Testis (tissue), 3 donors: Measurements from ENCODE around the gene KIAA0513. TPM values are rescaled to one million over a fixed set of nuclear protein-coding genes. Genes with fewer than 3 reads are reported as not detected.
A peak's percentile ranks its signal among the peaks of the same experiment; 100 is the strongest.

ENCODE experiments used
- DNase-seq: peaks from one replicate; pipeline ENCODE4 v3.0.0-alpha.2; 2019
- H3K27ac ChIP-seq, 2 donors: fragments of 200-600 bp; sonication (generic); one replicate each; pipeline ENCODE4 v1.5.1; 2019
- H3K27me3 ChIP-seq: fragments of 200-600 bp; sonication (generic); one replicate; pipeline ENCODE4 v1.5.1; 2019
- H3K36me3 ChIP-seq: fragments of 200-600 bp; sonication (generic); one replicate; pipeline ENCODE4 v1.5.1; 2017; ENCODE audit warnings: low read depth; ENCODE audit errors: missing control alignments
- H3K4me1 ChIP-seq: fragments of 200-600 bp; sonication (generic); one replicate; pipeline ENCODE4 v1.5.1; 2019
- H3K4me3 ChIP-seq, 2 donors: fragments of 200-600 bp; sonication (generic); one replicate each; pipeline ENCODE4 v1.5.1; 2017 to 2019
- H3K9me3 ChIP-seq: fragments of 200-600 bp; sonication (generic); one replicate; pipeline ENCODE4 v1.5.1; 2017
- CTCF ChIP-seq, 3 experiments: fragments of 450-650 bp in 2 of 3; fragments of 200-600 bp in 1 of 3; sonication (generic) in 1 of 3; IDR thresholded peaks; one replicate each; pipeline ENCODE4 v1.5.1; 2016 to 2019; ENCODE audit warnings: antibody characterized with exemption in 3 of 3, mild to moderate bottlenecking in 2 of 3, moderate library complexity in 1 of 3
- POLR2A ChIP-seq: fragments of 450-650 bp; IDR thresholded peaks from one replicate; pipeline ENCODE4 v1.6.1; 2017; ENCODE audit warnings: antibody characterized with exemption, mild to moderate bottlenecking, moderate library complexity
- WGBS, 2 donors: methylation state at CpG; one replicate each; pipeline ENCODE4 v1.1.5; 2018; 5-methylcytosine and 5-hydroxymethylcytosine counted together
- intact Hi-C: fragments of 100-400 bp; cut with DNase I; formaldehyde crosslinking; loops from one replicate; pipeline ENCODE4 v1.15.1; 2023; ENCODE audit warnings: low total_unique reads
- polyA plus RNA-seq: library from polyadenylated mRNA; stranded (reverse); fragments of 350-450 nt; fragmentation: Illumina TruSeq; extraction: RNeasy Lipid Tissue Mini Kit (QIAGEN cat#74804); gene quantifications from one replicate; pipeline ENCODE4 v1.2.3, GENCODE V29; 2014; ENCODE audit warnings: low read depth, low replicate concordance; ENCODE audit not compliant: insufficient read depth
- total RNA-seq, 2 donors: library from RNA; depleted of rRNA; stranded (reverse); fragments of >200 nt; gene quantifications; one replicate each; pipeline ENCODE4 v1.2.3, GENCODE V29; 2016

The KIAA0513 gene
- total and polyA plus RNA-seq, 3 donors from 2014 or later: 9.8 to 18.7 (median 18.4) TPM

GRCh38 chr16:85048921-85049562 lies 21.4 kb downstream of the KIAA0513 start:
- Histone ChIP-seq H3K27me3 (no peaks in the 10 kb centered on the region), H3K36me3 (no peaks in the 10 kb centered on the region), H3K4me1 (peaks cover 23% of the 10 kb centered on the region), H3K27ac (no peak overlapping the region), H3K4me3 (no peak overlapping the region), H3K9me3 (no peaks in the 10 kb centered on the region)
- peak; percentile 84 for DNase-seq
- intact Hi-C loops: no loop called here
- WGBS, 2 donors: 82 to 86% methylated on average over 9 to 16 of the region's 17 CpGs
- no peak for TF ChIP-seq CTCF (IDR thresholded peaks at IDR 0.05)
- TF ChIP-seq POLR2A: no peak

GRCh38 chr16:85049706-85050305 lies 22.2 kb downstream of the KIAA0513 start:
- H3K27ac ChIP-seq: no peak overlapping the region
- TF ChIP-seq CTCF (IDR thresholded peaks at IDR 0.05) (no peak), POLR2A (no peak)
- no peak for DNase-seq
- no peaks in the 10 kb centered on the region for H3K36me3 ChIP-seq
- peaks cover 26% of the 10 kb centered on the region for H3K4me1 ChIP-seq
- no peak overlapping the region for H3K4me3 ChIP-seq
- intact Hi-C loops: no loop called here
- no peaks in the 10 kb centered on the region for H3K9me3 ChIP-seq
- 91 to 98% methylated on average over 13 to 15 of the region's 15 CpGs for WGBS, 2 donors
- H3K27me3 ChIP-seq: no peaks in the 10 kb centered on the region

DNA sequence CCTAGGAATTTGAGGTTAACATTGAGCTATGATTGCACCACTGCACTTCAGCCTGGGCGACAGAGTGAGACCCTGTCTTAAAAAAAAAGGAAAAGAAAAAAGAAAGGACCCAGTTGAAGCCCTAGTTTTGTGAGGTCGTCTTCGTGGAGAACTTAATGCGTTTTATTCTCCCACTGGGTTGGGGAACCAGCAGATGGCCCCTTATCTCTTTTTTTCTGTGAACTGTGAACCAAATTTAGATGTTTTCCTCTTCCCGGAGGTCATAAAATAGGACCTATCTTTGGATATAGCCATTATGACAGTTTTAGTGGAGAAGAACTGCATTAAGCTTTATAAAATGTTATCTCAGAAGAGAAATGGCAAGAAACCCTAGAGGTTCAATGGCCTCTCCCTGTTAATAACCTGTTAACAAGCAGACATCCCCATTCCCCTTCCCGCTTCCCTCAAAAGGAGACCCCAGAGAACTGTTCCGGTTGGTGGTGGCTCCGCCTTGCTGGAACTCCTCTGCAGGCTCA lies 23.5 kb downstream of the KIAA0513 start:
- no peaks in the 10 kb centered on the region for H3K9me3 ChIP-seq
- peak overlapping the region; percentile 16 to 64 for H3K27ac ChIP-seq
- H3K4me3 ChIP-seq: no peak overlapping the region
- no peak for TF ChIP-seq POLR2A
- no peak for TF ChIP-seq CTCF (IDR thresholded peaks at IDR 0.05)
- peaks cover 40% of the 10 kb centered on the region for H3K4me1 ChIP-seq
- no peaks in the 10 kb centered on the region for H3K36me3 ChIP-seq
- intact Hi-C loops: no loop called here
- H3K27me3 ChIP-seq: no peaks in the 10 kb centered on the region
- no peak for DNase-seq
- WGBS, 2 donors: 47 to 59% methylated on average over 8 of the region's 8 CpGs

DNA sequence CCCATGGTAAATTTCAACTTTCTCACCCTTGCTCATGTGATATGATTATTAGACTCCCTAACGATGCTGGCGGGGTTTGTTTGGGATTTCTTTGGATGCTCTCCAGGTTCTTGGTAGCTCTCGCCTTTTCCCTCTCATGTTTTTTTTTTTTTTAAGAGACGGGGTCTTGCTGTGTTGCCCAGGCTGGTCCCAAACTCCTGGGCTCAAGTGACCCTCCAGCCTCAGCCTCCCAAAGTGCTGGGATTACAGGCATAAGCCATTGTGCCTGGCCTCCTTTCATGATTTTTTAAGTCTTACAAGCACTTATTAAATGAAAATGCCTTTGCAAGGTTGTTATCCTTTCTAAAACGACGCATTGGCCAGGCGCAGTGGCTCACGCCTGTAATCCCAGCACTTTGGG lies 24.1 kb downstream of the KIAA0513 start:
- Histone ChIP-seq H3K4me1 (peaks cover 45% of the 10 kb centered on the region), H3K9me3 (no peaks in the 10 kb centered on the region), H3K27ac (peak overlapping the region; percentile 16 to 64), H3K4me3 (no peak overlapping the region), H3K36me3 (no peaks in the 10 kb centered on the region), H3K27me3 (no peaks in the 10 kb centered on the region)
- 73% methylated on average over 8 of the region's 8 CpGs for WGBS, 2 donors
- no peak for TF ChIP-seq POLR2A
- TF ChIP-seq CTCF (IDR thresholded peaks at IDR 0.05): no peak
- intact Hi-C loops: no loop called here
- no peak for DNase-seq
